HFF-Myc (cell line): ENCODE measurements around the gene CNN3.

Source experiments
- DNase-seq: peaks from one replicate; pipeline ENCODE4 v3.0.0-alpha.2; 2011; ENCODE audit warnings: low read depth; ENCODE audit errors: extremely low read depth
- H3K4me3 ChIP-seq: replicated peaks from 2 replicates; pipeline ENCODE4 v1.5.1; 2011; ENCODE audit warnings: low read depth, mild to moderate bottlenecking, control low read depth, low read length
- TF ChIP-seq, protein P1 (sequence below): IDR thresholded peaks from 2 replicates; pipeline ENCODE4 v1.5.1; 2012; ENCODE audit warnings: mild to moderate bottlenecking, low read depth, low read length, control low read depth; ENCODE audit errors: missing control alignments

CNN3 gene

DNA sequence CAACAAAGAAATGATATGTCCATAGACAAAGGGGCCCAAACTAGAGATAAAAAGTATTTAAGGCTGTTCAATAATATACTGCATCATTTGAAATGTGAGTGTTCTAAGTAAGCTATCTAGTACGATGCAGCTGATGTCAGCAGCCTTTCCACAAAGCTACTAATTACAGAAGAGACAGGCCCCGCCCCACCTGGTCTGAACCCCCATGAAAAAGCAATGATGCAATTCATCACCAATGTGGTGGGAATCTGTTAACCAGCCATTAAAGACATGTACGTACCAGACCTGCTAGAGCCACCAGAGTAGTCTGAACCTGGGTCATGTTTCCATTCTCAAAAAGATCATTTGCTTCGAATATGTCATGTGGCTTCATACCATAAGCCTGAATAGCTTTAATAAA is 25.1 kb downstream of the CNN3 start:
- H3K4me3 ChIP-seq, result no peak overlapping the region
- TF ChIP-seq, protein P1, sequence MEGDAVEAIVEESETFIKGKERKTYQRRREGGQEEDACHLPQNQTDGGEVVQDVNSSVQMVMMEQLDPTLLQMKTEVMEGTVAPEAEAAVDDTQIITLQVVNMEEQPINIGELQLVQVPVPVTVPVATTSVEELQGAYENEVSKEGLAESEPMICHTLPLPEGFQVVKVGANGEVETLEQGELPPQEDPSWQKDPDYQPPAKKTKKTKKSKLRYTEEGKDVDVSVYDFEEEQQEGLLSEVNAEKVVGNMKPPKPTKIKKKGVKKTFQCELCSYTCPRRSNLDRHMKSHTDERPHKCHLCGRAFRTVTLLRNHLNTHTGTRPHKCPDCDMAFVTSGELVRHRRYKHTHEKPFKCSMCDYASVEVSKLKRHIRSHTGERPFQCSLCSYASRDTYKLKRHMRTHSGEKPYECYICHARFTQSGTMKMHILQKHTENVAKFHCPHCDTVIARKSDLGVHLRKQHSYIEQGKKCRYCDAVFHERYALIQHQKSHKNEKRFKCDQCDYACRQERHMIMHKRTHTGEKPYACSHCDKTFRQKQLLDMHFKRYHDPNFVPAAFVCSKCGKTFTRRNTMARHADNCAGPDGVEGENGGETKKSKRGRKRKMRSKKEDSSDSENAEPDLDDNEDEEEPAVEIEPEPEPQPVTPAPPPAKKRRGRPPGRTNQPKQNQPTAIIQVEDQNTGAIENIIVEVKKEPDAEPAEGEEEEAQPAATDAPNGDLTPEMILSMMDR, result no peak
- no peak for DNase-seq

DNA sequence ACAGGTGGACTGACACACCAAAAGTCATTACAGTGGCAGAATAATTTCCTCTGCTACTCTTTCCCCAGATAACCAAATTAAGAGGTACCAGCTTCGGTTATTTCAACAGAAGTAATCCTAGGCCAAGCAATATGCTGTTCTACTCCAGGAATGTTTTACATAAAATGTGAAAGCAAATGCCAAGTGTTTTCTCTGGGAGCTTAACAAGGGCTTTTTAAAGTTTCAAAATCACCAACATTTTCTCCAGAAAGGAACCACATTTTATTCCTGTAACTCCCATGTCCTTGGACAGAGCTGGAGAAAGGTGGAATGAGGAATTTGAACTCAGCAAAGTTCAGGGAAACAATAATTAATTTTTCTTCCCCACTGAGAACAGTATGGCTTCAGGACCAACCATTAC is 27.2 kb downstream of the CNN3 start:
- TF ChIP-seq, protein P1, result no peak
- DNase-seq, result no peak
- no peak overlapping the region for H3K4me3 ChIP-seq

DNA sequence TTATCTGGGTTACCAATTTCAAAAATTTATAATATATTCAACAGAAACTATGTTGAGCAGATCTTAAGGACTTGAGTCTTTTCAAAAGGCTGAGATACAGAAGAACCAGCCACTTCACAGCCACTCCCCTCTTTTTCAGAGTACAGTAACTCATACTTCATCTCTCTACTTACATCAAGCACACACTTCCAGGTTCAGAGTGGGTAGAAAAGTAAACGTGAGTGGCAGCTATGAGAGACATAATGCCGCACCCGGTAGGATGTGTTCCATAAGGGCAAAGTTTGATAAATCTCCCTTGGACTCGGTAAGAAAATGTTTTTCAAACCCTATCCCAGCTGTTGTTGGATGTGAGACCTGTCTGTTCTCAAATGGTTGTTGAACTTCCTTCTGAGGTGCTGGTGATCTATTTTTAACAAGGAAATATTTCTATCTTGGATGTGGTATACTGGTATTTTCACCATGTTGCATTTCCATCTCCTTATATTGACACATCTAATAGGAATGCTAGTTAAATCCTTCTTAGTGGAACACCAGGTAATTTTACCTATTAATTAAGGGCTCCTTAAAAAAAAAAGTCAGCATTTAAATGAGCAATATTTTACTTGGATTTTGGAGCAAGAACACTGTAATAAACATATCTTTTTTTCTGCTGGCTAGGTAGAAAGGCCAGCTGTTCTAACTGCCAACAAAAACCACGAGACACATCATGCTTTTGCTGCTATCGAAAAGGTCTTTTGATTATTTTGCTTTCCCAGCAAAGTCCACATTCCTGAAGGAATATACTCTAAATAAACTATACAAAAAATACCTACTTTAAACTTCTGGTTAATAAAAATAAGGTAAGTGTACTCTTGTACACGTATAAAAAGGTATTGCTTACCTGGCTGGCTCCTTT is 28.2 kb downstream of the CNN3 start:
- TF ChIP-seq, protein P1, result no peak
- no peak overlapping the region for H3K4me3 ChIP-seq
- DNase-seq, result no peak

DNA sequence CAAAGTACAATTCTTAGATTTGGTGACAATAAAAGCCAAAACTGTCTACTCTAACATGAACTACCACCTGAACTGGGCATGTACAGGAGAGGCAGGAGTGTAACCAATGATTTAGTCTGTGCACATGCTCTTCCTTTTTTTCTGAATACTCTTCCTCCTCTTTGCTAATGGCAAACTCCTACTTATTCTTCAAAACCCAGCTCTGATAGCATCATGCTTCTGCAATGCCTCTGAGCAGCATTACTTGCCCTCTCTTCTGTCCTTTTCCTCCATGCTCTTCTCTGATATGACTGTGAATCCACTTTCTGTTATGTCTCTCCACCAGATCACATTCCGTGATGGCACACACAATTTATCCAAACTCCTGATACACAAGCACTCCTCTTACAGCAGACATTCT is 31.4 kb downstream of the CNN3 start:
- TF ChIP-seq, protein P1, result no peak
- no peak for DNase-seq
- H3K4me3 ChIP-seq, result no peak overlapping the region

DNA sequence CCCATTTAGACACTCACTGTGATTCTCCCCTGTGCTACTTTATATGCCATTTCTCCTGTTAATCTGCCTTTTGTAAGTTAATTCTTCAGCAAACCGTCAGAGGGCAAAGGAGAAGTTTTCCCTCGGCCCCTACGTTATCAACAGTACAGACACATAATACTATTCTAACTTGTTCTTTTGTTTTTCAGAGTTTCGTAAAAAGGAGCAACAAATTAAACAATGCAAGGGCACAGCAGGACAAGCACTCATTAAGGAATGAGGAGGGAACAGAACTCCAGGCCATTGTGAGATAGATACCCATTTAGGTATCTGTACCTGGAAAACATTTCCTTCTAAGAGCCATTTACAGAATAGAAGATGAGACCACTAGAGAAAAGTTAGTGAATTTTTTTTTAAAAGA is 32.3 kb downstream of the CNN3 start:
- no peak for DNase-seq
- H3K4me3 ChIP-seq, result no peak overlapping the region
- TF ChIP-seq, protein P1, result no peak

DNA sequence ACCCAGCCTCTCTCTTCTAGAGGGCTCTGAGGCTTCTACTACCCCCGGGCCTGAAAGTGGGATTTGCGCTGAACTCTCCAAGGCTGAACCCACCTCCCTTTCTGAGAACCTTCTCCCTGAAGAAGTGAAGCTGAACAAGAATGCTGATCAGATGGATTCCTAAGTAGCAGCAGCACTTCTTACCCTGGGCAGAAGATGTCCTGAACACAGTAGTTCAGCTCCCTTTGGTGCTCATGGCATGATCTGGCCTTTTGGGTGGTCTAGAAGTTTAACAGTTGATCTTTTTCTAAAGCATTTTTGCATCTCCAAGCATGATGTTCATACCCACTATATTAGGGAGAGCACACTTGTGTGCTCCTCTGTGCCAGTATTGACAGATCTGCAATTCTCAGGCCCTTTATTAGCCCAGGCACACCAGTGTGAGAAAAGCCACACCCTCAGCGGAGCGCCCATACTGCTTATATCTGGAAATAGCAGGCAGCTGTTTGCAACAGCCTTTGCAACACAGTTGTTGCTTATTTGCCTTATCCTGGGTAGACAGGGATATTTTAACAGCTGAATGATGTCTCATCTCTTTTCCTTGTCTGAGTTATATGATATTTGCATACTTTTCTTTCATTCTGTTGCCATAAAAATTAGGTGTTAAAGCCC is 34.2 kb downstream of the CNN3 start:
- H3K4me3 ChIP-seq, result no peak overlapping the region
- no peak for DNase-seq
- TF ChIP-seq, protein P1, result no peak
